ENCODE measurements around the gene TIMP4. TPM values are rescaled to one million over a fixed set of nuclear protein-coding genes. Genes with fewer than 3 reads are reported as not detected.

Gene TIMP4
- total RNA-seq = not detected

DNA sequence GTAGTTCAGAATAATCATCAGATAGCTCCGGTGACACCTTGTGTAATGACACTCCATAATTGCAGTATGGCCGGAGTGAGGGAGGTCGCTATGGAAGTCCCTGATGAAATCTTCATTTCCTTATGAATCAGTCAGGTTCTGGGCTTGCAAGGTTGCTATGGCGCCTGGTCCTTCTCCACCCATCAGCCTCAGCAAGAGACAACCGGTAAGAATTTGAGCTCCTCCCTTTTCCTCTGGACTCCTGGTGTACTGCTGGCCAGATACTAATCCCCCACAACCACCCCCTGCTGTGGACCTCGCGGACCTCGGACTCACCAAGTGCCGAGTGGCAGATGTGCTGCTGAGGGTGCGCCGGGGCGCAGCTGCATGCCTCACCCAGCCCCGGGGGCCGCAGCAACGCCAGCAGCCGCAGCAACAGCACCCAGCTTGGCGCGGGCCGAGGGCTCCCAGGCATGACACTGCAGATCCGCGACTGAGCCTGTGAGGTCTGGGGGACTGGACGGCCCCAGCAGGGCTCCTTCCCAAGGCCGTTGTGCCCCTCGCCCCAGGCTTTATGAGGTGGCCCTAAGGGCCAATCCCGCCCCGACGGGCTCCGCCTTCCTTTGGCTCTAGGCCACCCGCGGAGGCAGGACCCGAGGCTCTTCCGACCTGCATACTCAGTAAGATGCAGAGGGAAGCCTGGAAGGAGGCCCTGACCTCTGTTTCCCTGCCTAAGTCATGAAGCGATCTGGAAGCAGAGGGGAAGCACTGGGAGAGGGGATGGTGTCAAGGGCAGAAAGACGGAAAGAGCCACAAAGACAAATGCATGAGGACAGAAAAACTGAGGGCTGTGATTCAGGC, at the start of gene TIMP4:
Gene TIMP4, minus strand, starts transcription at position 526 of the 840 bp plus-strand sequence. Its CDS starts 72 bp downstream, at position 454.
- DNase-seq (ENCODE audit: low read depth in 2 of 3, low spot score in 2 of 3) = peak in 1 of 3 donors; percentile 20

- DNase-seq (ENCODE audit: low read depth in 2 of 3, low spot score in 2 of 3) = no peak
Observed at GRCh38 chr3:12205171-12205570, 46.5 kb upstream of the TIMP4 start.

DNA sequence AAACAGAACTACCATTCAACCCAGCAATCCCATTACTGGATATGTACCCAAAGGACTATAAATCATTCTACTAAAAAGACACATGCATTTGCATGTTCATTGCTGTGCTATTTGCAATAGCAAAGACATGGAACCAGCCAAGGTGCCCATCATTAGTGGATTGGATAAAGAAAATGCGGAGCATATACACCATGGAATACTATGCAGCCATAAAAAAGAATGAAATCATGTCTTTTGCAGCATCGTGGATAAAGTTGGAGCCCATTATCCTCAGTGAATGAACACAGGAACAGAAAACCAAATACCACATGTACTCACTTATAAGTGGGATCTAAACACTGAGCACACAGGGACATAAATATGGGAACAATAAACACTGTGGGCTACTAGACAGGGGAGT, 43.1 kb upstream of the TIMP4 start:
- DNase-seq (ENCODE audit: low read depth in 2 of 3, low spot score in 2 of 3) = no peak

- DNase-seq (ENCODE audit: low read depth in 2 of 3, low spot score in 2 of 3) = no peak
Observed at GRCh38 chr3:12198301-12198700, 39.6 kb upstream of the TIMP4 start.

DNA sequence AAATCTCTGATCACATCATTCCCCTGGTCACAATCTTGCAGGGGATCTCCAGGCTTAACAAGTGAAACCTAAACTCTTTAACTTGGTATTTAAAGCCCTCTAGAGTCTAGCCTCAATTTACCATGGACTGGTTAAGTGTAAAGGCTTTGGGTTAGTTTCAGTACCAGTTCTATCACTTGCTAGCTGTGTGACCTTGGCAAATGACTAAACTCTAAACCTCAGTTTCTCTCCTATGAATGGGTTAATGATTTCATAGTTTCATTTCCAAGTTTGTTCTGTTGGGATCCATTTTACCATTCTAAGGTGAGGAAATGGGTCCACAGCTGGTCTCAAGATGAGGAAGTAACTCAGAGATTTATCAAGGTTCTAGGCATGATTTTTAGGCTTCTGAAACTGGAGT, 38.8 kb upstream of the TIMP4 start:
- no peak for DNase-seq (ENCODE audit: low read depth in 2 of 3, low spot score in 2 of 3)

DNA sequence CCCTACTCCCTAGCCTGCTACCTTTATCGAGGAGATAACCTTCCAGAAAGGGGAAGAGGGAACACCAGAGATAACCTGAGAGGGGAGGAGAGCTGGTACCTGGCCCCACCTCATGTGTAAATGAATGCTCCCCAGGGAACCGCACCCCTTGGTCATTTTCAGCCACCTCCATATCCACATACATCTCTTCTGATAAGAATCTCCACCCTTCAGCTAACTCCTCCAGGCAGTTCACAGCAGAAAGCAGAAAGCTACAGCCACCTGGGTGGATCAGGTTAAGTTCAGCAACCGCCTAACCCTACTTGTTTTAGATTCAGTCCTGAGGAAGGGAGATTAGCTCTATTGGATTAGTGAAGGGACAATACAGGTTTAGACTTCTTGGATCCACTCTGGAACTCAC, 38.0 kb upstream of the TIMP4 start:
- no peak for DNase-seq (ENCODE audit: low read depth in 2 of 3, low spot score in 2 of 3)

- DNase-seq (ENCODE audit: low read depth in 2 of 3, low spot score in 2 of 3) = no peak
Observed at GRCh38 chr3:12195231-12195630, 36.5 kb upstream of the TIMP4 start.

DNA sequence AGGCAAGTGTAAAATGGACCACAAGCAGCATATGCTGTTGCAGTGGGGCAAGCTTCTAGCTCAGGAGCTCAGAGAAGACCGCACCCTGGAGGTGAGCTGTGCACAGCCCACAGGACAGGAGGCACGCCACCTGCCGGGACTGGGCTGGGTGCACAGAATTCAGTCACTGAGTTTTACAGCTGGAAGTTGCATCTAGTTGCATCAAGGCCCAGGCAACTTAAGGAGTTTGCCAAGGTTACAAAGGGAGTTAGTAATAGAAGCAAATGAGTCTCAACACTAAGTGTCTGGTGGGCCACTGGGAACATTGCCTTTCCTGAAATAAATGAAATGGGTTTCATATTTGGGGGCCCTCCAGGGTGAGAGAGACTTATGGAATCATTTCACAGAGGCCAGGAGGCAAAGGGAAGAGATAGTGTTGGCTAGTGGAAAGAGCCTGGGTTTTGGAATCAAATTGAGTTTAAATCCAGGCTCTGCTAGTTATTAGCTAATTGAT, 36.0 kb upstream of the TIMP4 start:
- DNase-seq (ENCODE audit: low read depth in 2 of 3, low spot score in 2 of 3) = no peak

DNA sequence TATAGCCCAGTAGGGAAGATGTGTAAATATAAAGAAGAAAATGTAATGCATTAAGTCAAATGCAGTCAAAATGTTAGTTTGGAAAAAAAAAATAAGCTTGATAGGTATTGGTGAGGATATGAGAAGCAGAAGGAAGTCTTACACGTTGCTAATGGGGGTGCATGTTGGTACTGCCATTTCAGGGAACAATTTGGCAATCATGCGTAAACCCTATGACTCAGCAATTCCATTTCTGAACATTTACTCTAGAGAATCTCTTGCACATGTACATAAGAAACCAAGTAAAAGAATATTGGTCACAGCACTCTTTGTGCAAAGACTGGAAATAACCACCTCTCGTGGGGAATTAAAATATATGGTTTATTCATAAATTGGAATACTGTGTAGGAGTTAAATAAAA, 35.5 kb upstream of the TIMP4 start:
- peak in 2 of 3 donors; percentile 64 to 86 for DNase-seq (ENCODE audit: low read depth in 2 of 3, low spot score in 2 of 3)

- peak in 2 of 3 donors; percentile 63 to 77 for DNase-seq (ENCODE audit: low read depth in 2 of 3, low spot score in 2 of 3)
Observed at GRCh38 chr3:12193485-12194165, 34.9 kb upstream of the TIMP4 start.

DNA sequence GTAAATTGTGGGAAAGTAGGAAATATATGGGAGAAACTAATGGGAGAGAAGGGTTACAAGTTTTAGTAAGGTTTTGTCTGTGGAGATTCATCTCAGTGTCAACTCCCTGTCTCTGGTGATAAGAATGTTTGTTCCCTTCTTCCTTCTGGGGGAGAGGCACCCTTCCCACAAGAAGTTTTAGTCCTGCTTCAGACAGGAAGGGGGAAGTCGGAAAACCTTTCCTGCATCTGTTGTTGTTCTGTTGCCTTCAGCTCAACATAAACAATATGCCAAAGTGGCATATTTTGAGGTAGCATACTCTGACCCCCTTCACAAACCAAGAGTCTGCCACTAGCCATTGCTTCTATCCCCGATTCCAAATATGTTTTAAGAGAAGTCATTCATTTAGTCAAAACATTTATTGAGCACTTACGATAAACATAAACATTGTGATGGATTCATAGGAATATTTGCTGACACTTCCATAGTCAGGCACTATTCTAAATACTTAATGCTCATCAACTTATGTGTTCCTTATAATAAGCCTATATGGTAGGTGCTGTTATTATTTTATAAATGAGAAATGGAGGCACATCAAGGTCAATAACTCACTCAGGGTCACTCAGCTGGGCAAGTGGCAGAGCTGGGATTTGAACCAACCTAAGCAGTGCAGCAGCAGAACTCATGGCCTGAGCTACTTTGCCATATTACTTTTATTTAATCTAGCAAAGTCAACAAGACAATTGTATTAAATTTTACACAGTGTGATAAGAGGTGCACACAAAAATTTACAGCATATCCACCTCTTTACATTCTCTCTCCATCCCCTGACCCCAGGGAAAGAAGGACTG, 34.2 kb upstream of the TIMP4 start:
- no peak for DNase-seq (ENCODE audit: low read depth in 2 of 3, low spot score in 2 of 3)

DNA sequence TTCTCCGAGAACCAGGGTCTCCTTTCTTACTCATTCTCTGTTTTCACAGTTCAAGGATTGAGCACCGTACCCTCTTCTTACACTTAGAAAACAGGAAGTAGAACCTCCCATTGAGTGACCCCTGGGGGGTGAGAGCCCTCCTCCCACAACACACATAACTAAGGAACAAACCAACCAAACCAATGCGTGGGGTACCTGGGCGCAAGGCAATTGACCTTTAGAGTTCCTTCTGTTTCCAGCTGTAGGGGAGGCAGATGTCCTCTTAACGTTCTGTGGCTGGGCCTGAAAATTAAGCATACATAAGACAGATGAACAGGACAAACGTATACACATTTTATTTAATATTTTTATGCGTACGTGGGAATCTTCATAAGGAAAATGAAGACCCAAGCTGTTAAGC, 33.5 kb upstream of the TIMP4 start:
- no peak for DNase-seq (ENCODE audit: low read depth in 2 of 3, low spot score in 2 of 3)

DNA sequence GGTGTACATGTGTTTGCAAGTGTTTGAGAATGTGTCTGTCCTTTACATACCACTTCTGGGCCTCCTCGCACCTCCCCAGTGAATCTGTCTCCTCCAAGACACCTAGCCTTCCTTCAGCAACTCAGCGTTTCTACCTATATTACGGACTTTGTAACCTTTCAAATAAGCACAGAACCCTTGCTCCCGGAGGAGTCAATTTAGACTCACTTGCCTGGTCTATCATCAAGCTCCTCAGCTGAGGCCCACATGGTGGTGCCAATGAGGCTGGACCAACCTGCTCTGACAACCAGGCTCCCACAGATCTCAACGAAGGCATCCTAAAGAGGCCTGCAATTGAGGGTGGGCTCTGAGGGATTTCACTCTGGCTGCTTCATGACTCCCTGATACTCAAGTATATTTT, 32.8 kb upstream of the TIMP4 start:
- DNase-seq (ENCODE audit: low read depth in 2 of 3, low spot score in 2 of 3) = no peak

- no peak for DNase-seq (ENCODE audit: low read depth in 2 of 3, low spot score in 2 of 3)
Observed at GRCh38 chr3:12190832-12191231, 32.1 kb upstream of the TIMP4 start.

DNA sequence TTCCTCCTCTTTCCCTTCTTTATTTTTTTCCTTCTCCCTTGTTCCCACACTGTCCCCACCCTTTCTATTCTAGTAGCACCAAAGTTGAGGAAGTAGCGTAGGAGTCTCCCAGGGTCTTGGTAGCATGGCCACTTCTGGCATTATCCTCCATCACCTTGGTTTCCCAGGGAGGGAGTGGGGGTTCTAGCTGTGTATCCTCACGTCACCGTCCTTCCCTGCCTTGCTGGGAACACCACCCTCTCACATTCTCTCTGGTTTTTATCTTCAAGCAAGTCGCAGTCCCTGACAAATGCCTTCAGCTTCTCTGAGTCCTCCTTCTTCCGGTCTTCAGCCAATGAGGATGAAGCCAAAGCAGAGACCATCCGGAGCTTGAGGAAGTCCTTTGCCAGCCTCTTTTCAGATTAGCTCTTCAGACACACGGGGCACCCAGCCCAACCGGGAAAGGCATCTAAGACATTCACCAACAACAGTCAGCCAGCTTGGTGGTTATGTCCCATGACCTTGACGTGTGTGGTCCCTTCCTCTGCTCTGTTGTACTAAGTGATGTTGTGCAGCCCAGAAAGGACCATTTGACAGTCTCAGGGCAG, 31.6 kb upstream of the TIMP4 start:
- DNase-seq (ENCODE audit: low read depth in 2 of 3, low spot score in 2 of 3) = no peak

DNA sequence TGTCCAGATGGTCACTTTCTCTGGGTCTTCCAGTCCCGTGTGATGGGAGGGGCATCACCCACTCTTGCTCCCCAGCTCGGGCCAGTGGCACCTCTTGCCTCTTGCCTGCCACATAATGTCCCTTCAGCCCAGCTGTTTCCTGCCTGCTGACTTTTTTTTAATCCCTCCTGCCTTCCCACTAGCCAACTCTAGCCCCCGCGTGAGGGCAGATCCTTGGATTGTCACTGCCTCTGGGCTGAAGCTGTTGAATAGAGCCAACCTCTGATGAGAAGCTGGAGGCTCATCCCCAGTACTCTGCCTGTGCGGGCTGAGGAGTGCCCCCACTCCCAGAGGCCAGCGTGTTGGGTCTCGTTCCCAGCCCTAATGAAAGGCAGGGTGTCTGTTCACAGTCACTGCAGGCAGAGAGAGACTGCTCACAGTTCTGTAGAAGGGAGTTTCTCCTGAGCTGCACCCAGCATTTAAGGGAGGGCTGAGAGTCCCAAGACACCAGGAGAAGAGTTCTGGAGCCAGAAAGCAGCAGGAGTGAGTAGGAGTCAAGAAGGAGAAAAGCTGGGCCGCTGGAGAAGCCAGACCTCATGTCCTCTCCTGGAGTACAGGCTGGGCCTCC, 30.1 kb upstream of the TIMP4 start:
- DNase-seq (ENCODE audit: low read depth in 2 of 3, low spot score in 2 of 3) = no peak

DNA sequence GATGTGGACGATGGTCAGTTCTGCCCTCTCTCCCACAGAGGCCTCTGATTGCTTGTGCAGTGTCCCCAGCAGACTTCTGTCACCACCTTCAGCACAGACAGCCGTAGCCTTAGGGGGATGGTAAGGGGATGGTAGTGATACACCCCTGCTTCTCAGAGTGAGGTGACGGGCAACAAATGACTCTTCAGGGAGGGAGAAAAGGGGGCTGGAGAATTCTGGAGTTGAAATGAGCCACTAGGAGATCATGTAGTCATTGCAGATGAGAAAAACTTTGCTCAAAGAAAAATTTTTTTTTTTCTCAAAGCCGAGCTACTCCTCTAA, 29.6 kb upstream of the TIMP4 start:
- no peak for DNase-seq (ENCODE audit: low read depth in 2 of 3, low spot score in 2 of 3)

- DNase-seq (ENCODE audit: low read depth in 2 of 3, low spot score in 2 of 3) = peak in 2 of 3 donors; percentile 51 to 63
Observed at GRCh38 chr3:12187448-12188327, 29.0 kb upstream of the TIMP4 start.

GRCh38 chr3:12186515-12187286, 28.0 kb upstream of the TIMP4 start:
- no peak for DNase-seq (ENCODE audit: low read depth in 2 of 3, low spot score in 2 of 3)

All from hematopoietic multipotent progenitor cell (in vitro differentiated cells).